Adrenal gland (tissue), 12 donors: Measurements from ENCODE around the gene HECA. TPM values are rescaled to one million over a fixed set of nuclear protein-coding genes. Genes with fewer than 3 reads are reported as not detected.

Experiments used
- DNase-seq, 7 donors: peaks; one replicate each; pipeline ENCODE4 v3.0.0-alpha.2; 2019 to 2020
- H3K27ac ChIP-seq, 5 donors: fragments of 200-600 bp; sonication (generic) in 4 of 5; 1 replicate in 3 of 5; 2 replicates in 2 of 5; pipeline versions ENCODE4 v1.5.1 to v1.8.0; 2016 to 2020; ENCODE audit warnings: mild to moderate bottlenecking in 1 of 5
- H3K27me3 ChIP-seq: fragments of 200-600 bp; 2 replicates; pipeline ENCODE4 v1.8.0; 2021
- H3K36me3 ChIP-seq, 2 donors: fragments of 200-600 bp; replicated peaks in 1 of 2; 1 replicate in 1 of 2; 2 replicates in 1 of 2; pipeline versions ENCODE4 v1.5.1 to v1.8.0; 2018 to 2022
- H3K4me1 ChIP-seq, 2 donors: fragments of 200-600 bp; replicated peaks in 1 of 2; 1 replicate in 1 of 2; 2 replicates in 1 of 2; pipeline versions ENCODE4 v1.5.1 to v1.8.0; 2018 to 2021
- H3K4me3 ChIP-seq, 4 donors: fragments of 200-600 bp; sonication (generic) in 3 of 4; one replicate each; pipeline ENCODE4 v1.5.1; 2016 to 2018
- H3K9me3 ChIP-seq, 3 donors: fragments of 200-600 bp; sonication (generic) in 1 of 3; replicated peaks in 1 of 3; 1 replicate in 2 of 3; 2 replicates in 1 of 3; pipeline versions ENCODE4 v1.5.1 to v1.8.0; 2016 to 2021
- POLR2A ChIP-seq, 2 donors: fragments of 450-650 bp; IDR thresholded peaks; one replicate each; pipeline ENCODE4 v1.6.1; 2017; ENCODE audit warnings: antibody characterized with exemption in 2 of 2, mild to moderate bottlenecking in 2 of 2, moderate library complexity in 1 of 2
- WGBS, 4 donors: extraction: QIAGEN DNeasy Blood & Tissue Kit in 2 of 4; methylation state at CpG; one replicate each; pipeline versions ENCODE4 v1.1.5 to v1.1.7; 2013 to 2017; 5-methylcytosine and 5-hydroxymethylcytosine counted together
- intact Hi-C, 2 donors: fragments of 100-400 bp; cut with DNase I; formaldehyde crosslinking; loops; one replicate each; pipeline versions ENCODE4 v1.14.1 to v1.15.0; 2022 to 2023
- polyA plus RNA-seq, 3 donors: library from polyadenylated mRNA; stranded (reverse); fragments of 200-250 nt in 2 of 3; fragments of 350-450 nt in 1 of 3; fragmentation: Illumina TruSeq in 1 of 3; extraction: RNeasy Lipid Tissue Mini Kit (QIAGEN cat#74804) in 1 of 3; gene quantifications; one replicate each; pipeline ENCODE4 v1.2.3, GENCODE V29; 2013 to 2014
- total RNA-seq, 9 donors: library from RNA; depleted of rRNA in 4 of 9; stranded (reverse); fragments of >200 nt in 4 of 9; fragments of 120-200 nt in 1 of 9; fragmentation: NEBNext Ultra II Directional in 1 of 9; extraction: Animal tissue kit (Norgen Biotek cat#: 25700) in 1 of 9; gene quantifications; one replicate each; pipeline versions ENCODE4 v1.1.0 to v1.2.4, GENCODE V29; 2013 to 2023
- TF ChIP-seq, protein P1 (sequence below), 6 experiments: fragments of 450-650 bp in 4 of 6; fragments of 200-600 bp in 2 of 6; sonication (generic) in 1 of 6; IDR thresholded peaks; 1 replicate in 5 of 6; 2 replicates in 1 of 6; pipeline versions ENCODE4 v1.5.1 to v1.8.0; 2016 to 2021; ENCODE audit warnings: antibody characterized with exemption in 6 of 6, mild to moderate bottlenecking in 2 of 6, moderate library complexity in 1 of 6
- donor health status: healthy with polysubstance abuse.
- donor health status: Bipolar disorder and iron deficiency.
- donor health status: DM: yes; HTN: yes; CAD: no.
- donor health status: DM: no; HTN: no; CAD: no.
- donor health status: DM: no; HTN: no; CAD: no.
- donor health status: DM: yes; HTN: yes; CAD: no.

Gene HECA
- total and polyA plus RNA-seq, 12 donors: 6.5 to 30.0 (median 21.0) TPM

DNA sequence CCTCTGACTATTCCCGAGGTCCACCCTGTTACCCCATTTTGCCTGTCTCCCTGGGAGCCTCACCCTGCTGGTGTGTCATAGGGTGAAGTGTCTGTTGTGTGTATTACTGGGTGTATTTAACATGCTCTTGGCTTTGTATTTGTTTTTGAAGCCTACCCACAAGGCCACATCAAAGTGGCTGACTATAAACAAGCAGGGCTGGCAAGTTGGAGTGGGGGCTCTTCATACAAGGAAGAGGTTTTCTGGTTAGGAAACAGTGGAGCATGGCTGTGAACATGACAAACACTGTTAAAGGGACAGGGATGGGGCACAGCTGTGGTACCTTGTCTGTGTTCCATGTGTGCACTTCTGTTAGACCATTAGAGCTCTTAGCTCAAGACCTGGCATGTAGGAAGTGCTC lies 26.3 kb downstream of the HECA start:
- no peaks in the 10 kb centered on the region for H3K36me3 ChIP-seq
- H3K27ac ChIP-seq: peak overlapping the region in 1 of 5 donors; percentile 50
- no peak for TF ChIP-seq POLR2A (IDR thresholded peaks at IDR 0.05)
- TF ChIP-seq, protein P1, sequence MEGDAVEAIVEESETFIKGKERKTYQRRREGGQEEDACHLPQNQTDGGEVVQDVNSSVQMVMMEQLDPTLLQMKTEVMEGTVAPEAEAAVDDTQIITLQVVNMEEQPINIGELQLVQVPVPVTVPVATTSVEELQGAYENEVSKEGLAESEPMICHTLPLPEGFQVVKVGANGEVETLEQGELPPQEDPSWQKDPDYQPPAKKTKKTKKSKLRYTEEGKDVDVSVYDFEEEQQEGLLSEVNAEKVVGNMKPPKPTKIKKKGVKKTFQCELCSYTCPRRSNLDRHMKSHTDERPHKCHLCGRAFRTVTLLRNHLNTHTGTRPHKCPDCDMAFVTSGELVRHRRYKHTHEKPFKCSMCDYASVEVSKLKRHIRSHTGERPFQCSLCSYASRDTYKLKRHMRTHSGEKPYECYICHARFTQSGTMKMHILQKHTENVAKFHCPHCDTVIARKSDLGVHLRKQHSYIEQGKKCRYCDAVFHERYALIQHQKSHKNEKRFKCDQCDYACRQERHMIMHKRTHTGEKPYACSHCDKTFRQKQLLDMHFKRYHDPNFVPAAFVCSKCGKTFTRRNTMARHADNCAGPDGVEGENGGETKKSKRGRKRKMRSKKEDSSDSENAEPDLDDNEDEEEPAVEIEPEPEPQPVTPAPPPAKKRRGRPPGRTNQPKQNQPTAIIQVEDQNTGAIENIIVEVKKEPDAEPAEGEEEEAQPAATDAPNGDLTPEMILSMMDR (IDR thresholded peaks at IDR 0.05): no peak
- intact Hi-C loops: no loop called here
- no peak for DNase-seq
- H3K27me3 ChIP-seq: no peaks in the 10 kb centered on the region
- no peak overlapping the region for H3K4me3 ChIP-seq
- H3K9me3 ChIP-seq: no peaks in the 10 kb centered on the region
- H3K4me1 ChIP-seq: peaks cover 3 to 25% of the 10 kb centered on the region in 2 donors
- 57 to 68% (median 60%) methylated on average over 1 of the region's 1 CpG for WGBS, 4 donors

DNA sequence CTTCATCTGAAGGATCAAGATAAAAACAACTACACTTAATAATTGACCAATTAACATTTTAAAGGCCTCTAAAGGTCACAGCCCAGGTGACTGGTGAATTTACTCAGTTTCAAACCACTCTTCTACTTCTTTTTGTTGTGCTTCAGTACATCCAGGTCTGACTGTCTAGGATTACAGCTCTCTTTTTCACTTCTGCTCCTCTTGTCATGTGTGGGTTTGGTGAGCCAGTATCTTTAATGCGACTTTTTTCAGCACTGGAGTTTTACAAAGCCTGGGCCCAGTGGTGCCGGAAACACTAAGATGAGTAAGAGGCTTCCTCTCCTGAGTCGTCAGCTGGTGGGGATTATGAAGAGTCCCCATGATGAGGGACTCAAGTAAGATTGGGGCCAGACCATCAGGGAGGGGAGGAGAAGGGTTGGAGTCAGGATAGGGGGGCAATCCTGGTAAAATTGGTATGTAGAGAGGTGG lies 27.0 kb downstream of the HECA start:
- peaks cover 3 to 20% of the 10 kb centered on the region in 2 donors for H3K4me1 ChIP-seq
- DNase-seq: peak in 1 of 7 donors; percentile 19
- no peaks in the 10 kb centered on the region for H3K9me3 ChIP-seq
- H3K27me3 ChIP-seq: no peaks in the 10 kb centered on the region
- intact Hi-C loops: no loop called here
- no peak overlapping the region for H3K4me3 ChIP-seq
- TF ChIP-seq, protein P1 (IDR thresholded peaks at IDR 0.05): no peak
- TF ChIP-seq POLR2A (IDR thresholded peaks at IDR 0.05): no peak
- H3K27ac ChIP-seq: peak overlapping the region in 1 of 5 donors; percentile 4
- H3K36me3 ChIP-seq: peaks cover 0 to 5% of the 10 kb centered on the region in 2 donors
- WGBS, 4 donors: 58 to 67% (median 64%) methylated on average over 3 of the region's 3 CpGs

DNA sequence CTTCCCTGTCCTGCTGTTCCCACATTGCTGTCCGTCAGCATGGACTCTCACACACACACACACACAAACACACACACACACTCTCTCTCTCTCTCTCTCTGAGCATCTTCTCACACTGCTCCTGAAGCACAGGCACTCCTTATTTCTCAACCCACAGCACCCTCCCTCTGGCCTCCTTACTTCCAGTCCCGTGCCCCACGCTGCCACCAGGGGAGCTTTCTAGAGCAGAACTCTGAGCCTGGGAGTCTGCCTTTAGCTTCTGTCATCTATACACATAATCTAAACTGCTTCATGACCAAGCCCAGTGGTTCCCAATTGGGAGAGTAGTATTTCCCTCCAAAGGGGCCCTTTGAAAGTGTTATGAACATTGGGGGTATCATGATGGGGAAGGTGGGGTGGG lies 29.1 kb downstream of the HECA start:
- intact Hi-C loops: no loop called here
- Histone ChIP-seq H3K27me3 (no peaks in the 10 kb centered on the region), H3K27ac (no peak overlapping the region), H3K9me3 (no peaks in the 10 kb centered on the region), H3K36me3 (peaks cover 0 to 12% of the 10 kb centered on the region in 2 donors), H3K4me1 (peaks cover 0 to 14% of the 10 kb centered on the region in 2 donors), H3K4me3 (no peak overlapping the region)
- no peak for DNase-seq
- TF ChIP-seq, protein P1 (IDR thresholded peaks at IDR 0.05): no peak
- TF ChIP-seq POLR2A (IDR thresholded peaks at IDR 0.05): no peak
- 75 to 88% (median 81%) methylated on average over 3 of the region's 3 CpGs for WGBS, 4 donors

DNA sequence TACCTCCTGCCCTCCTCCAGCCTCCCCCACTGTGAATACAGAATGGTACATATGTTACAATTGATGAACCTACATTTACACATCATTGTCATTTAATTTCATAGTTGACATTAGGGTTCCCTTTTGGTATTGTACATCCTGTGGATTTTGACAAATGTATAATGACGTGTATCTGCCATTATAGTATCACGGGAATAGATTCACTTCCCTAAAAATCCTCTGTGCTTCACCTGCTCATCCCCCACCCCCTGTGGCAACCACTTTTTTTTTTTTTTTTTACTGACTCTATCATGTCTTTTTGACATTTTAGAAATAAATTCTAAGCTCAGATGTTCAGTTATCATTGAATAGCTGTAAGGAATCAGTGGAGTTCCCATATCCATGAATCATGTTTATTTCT lies 30.4 kb downstream of the HECA start:
- TF ChIP-seq, protein P1 (IDR thresholded peaks at IDR 0.05): no peak
- TF ChIP-seq POLR2A (IDR thresholded peaks at IDR 0.05): no peak
- no peak overlapping the region for H3K27ac ChIP-seq
- peaks cover 0 to 14% of the 10 kb centered on the region in 2 donors for H3K4me1 ChIP-seq
- peaks cover 0 to 12% of the 10 kb centered on the region in 2 donors for H3K36me3 ChIP-seq
- intact Hi-C loops: no loop called here
- H3K9me3 ChIP-seq: no peaks in the 10 kb centered on the region
- 69 to 91% (median 80%) methylated on average over 2 of the region's 2 CpGs for WGBS, 4 donors
- no peak for DNase-seq
- H3K27me3 ChIP-seq: no peaks in the 10 kb centered on the region
- no peak overlapping the region for H3K4me3 ChIP-seq
